H1 (cell line): ENCODE measurements around the gene CSNK1A1. TPM values are rescaled to one million over a fixed set of nuclear protein-coding genes. Genes with fewer than 3 reads are reported as not detected.

Source experiments
- GTF2F1 ChIP-seq: IDR thresholded peaks from 2 replicates; pipeline ENCODE4 v1.6.1; 2012; ENCODE audit warnings: low read depth, low read length, improper control_type of control experiment, borderline replicate concordance
- POLR2AphosphoS5 ChIP-seq: IDR thresholded peaks from 2 replicates; pipeline ENCODE4 v1.6.1; 2011; ENCODE audit warnings: low read depth, low read length
- SIN3A ChIP-seq, 2 experiments: IDR thresholded peaks in 1 of 2; conservative IDR thresholded peaks in 1 of 2; 2 replicates each; pipeline ENCODE4 v1.6.1; 2011 to 2012; ENCODE audit warnings: low read length in 2 of 2, improper control_type of control experiment in 1 of 2, low read depth in 1 of 2, mild to moderate bottlenecking in 1 of 2
- polyA plus RNA-seq, 7 experiments: library from polyadenylated mRNA; depleted of rRNA in 3 of 7; stranded (reverse) in 5 of 7; unstranded in 2 of 7; fragments of >200 nt in 5 of 7; fragments of 200-250 nt in 2 of 7; gene quantifications; 1 replicate in 5 of 7; 2 replicates in 1 of 7; 4 replicates in 1 of 7; pipeline versions ENCODE4 v1.2.1 to v1.2.3, GENCODE V29; 2011 to 2013; ENCODE audit warnings: missing spikeins in 2 of 7, mixed read lengths in 2 of 7
- total RNA-seq: library from RNA; stranded (reverse); fragmentation: NEBNext Ultra II Directional; extraction: Animal tissue kit (Norgen Biotek cat#: 25700); gene quantifications from 2 replicates; pipeline ENCODE4 v1.2.1, GENCODE V29; 2021
- TF ChIP-seq, protein P1 (sequence below): fragments of 300-600 bp; sonication (generic); IDR thresholded peaks from 2 replicates; pipeline ENCODE4 v1.7.1; 2012; ENCODE audit warnings: low read length, moderate library complexity, mild to moderate bottlenecking, inconsistent platforms; ENCODE audit not compliant: insufficient replicate concordance
- TF ChIP-seq, protein P2 (sequence below), 3 experiments: IDR thresholded peaks; 1 replicate in 2 of 3; 2 replicates in 1 of 3; pipeline versions ENCODE4 v1.5.1 to v1.6.1; 2011; ENCODE audit warnings: low read length in 3 of 3, mild to moderate bottlenecking in 3 of 3, inconsistent platforms in 2 of 3, low read depth in 1 of 3, moderate library complexity in 1 of 3; ENCODE audit not compliant: insufficient read depth in 1 of 3; ENCODE audit errors: control extremely low read depth in 1 of 3

The CSNK1A1 gene
- total and polyA plus RNA-seq, 2 of the 8 experiments (the other 6 are each of a cell fraction or from before 2014, with no cell fraction given) = 61.2 to 244 TPM

DNA sequence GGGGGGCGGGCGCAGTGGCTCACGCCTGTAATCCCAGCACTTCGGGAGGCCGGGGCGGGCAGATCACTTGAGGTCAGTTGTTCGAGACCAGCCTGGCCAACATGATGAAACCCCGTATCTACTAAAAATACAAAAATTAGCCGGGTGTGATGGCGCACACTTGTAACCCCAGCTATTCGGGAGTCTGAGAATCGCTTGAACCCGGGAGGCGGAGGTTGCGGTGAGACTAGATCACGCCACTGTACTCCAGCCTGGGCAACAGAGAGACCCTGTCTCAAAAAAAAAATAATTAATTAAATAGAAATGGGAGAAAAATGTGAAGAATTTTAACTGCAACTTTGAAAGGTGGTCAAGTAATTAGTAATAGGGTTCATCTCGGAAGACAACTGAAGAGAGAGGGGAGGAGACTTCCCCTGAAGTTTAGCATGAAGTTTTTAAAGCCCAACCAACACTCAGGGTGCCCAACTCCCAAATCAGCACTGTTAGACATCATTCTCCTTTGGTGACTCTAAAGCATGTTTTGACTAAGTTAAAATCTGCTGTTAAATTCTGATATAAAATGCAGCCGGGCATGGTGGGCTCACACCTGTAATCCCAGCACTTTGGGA is 1.4 kb upstream of the CSNK1A1 start (continued):
- TF ChIP-seq, protein P1, sequence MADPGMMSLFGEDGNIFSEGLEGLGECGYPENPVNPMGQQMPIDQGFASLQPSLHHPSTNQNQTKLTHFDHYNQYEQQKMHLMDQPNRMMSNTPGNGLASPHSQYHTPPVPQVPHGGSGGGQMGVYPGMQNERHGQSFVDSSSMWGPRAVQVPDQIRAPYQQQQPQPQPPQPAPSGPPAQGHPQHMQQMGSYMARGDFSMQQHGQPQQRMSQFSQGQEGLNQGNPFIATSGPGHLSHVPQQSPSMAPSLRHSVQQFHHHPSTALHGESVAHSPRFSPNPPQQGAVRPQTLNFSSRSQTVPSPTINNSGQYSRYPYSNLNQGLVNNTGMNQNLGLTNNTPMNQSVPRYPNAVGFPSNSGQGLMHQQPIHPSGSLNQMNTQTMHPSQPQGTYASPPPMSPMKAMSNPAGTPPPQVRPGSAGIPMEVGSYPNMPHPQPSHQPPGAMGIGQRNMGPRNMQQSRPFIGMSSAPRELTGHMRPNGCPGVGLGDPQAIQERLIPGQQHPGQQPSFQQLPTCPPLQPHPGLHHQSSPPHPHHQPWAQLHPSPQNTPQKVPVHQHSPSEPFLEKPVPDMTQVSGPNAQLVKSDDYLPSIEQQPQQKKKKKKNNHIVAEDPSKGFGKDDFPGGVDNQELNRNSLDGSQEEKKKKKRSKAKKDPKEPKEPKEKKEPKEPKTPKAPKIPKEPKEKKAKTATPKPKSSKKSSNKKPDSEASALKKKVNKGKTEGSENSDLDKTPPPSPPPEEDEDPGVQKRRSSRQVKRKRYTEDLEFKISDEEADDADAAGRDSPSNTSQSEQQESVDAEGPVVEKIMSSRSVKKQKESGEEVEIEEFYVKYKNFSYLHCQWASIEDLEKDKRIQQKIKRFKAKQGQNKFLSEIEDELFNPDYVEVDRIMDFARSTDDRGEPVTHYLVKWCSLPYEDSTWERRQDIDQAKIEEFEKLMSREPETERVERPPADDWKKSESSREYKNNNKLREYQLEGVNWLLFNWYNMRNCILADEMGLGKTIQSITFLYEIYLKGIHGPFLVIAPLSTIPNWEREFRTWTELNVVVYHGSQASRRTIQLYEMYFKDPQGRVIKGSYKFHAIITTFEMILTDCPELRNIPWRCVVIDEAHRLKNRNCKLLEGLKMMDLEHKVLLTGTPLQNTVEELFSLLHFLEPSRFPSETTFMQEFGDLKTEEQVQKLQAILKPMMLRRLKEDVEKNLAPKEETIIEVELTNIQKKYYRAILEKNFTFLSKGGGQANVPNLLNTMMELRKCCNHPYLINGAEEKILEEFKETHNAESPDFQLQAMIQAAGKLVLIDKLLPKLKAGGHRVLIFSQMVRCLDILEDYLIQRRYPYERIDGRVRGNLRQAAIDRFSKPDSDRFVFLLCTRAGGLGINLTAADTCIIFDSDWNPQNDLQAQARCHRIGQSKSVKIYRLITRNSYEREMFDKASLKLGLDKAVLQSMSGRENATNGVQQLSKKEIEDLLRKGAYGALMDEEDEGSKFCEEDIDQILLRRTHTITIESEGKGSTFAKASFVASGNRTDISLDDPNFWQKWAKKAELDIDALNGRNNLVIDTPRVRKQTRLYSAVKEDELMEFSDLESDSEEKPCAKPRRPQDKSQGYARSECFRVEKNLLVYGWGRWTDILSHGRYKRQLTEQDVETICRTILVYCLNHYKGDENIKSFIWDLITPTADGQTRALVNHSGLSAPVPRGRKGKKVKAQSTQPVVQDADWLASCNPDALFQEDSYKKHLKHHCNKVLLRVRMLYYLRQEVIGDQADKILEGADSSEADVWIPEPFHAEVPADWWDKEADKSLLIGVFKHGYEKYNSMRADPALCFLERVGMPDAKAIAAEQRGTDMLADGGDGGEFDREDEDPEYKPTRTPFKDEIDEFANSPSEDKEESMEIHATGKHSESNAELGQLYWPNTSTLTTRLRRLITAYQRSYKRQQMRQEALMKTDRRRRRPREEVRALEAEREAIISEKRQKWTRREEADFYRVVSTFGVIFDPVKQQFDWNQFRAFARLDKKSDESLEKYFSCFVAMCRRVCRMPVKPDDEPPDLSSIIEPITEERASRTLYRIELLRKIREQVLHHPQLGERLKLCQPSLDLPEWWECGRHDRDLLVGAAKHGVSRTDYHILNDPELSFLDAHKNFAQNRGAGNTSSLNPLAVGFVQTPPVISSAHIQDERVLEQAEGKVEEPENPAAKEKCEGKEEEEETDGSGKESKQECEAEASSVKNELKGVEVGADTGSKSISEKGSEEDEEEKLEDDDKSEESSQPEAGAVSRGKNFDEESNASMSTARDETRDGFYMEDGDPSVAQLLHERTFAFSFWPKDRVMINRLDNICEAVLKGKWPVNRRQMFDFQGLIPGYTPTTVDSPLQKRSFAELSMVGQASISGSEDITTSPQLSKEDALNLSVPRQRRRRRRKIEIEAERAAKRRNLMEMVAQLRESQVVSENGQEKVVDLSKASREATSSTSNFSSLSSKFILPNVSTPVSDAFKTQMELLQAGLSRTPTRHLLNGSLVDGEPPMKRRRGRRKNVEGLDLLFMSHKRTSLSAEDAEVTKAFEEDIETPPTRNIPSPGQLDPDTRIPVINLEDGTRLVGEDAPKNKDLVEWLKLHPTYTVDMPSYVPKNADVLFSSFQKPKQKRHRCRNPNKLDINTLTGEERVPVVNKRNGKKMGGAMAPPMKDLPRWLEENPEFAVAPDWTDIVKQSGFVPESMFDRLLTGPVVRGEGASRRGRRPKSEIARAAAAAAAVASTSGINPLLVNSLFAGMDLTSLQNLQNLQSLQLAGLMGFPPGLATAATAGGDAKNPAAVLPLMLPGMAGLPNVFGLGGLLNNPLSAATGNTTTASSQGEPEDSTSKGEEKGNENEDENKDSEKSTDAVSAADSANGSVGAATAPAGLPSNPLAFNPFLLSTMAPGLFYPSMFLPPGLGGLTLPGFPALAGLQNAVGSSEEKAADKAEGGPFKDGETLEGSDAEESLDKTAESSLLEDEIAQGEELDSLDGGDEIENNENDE = no peak
- TF ChIP-seq, protein P2, sequence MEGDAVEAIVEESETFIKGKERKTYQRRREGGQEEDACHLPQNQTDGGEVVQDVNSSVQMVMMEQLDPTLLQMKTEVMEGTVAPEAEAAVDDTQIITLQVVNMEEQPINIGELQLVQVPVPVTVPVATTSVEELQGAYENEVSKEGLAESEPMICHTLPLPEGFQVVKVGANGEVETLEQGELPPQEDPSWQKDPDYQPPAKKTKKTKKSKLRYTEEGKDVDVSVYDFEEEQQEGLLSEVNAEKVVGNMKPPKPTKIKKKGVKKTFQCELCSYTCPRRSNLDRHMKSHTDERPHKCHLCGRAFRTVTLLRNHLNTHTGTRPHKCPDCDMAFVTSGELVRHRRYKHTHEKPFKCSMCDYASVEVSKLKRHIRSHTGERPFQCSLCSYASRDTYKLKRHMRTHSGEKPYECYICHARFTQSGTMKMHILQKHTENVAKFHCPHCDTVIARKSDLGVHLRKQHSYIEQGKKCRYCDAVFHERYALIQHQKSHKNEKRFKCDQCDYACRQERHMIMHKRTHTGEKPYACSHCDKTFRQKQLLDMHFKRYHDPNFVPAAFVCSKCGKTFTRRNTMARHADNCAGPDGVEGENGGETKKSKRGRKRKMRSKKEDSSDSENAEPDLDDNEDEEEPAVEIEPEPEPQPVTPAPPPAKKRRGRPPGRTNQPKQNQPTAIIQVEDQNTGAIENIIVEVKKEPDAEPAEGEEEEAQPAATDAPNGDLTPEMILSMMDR (IDR thresholded peaks at IDR 0.05; ENCODE audit: control extremely low read depth in 1 of 3, insufficient read depth in 1 of 3, low read depth in 1 of 3, low read length in 3 of 3) = no peak
- TF ChIP-seq GTF2F1 = no peak
- TF ChIP-seq POLR2AphosphoS5 = no peak
- TF ChIP-seq SIN3A (conservative IDR thresholded peaks at IDR 0.05 in 1 of 2, IDR thresholded peaks at IDR 0.05 in 1 of 2; ENCODE audit: low read depth in 1 of 2, low read length in 2 of 2) = no peak
